ENCODE results near the gene SFXN1. TPM values are rescaled to one million over a fixed set of nuclear protein-coding genes. Genes with fewer than 3 reads are reported as not detected.

Gene SFXN1
- 54.4 and 86.8 TPM in 2 replicates for total RNA-seq

GRCh38 chr5:175478384-175479124 is at the start of gene SFXN1:
Gene SFXN1 (plus strand): TSS chr5:175478560. CDS start chr5:175492104, 13,544 bp downstream.
- peak; percentile 69 for DNase-seq (ENCODE audit: low read depth)
- TF ChIP-seq CTCF (IDR thresholded peaks at IDR 0.05; ENCODE audit: insufficient read depth, low read depth, low read length) = no peak
- H3K4me3 ChIP-seq (ENCODE audit: low read depth, low read length) = peak within 1 kb of the TSS; percentile 92

- H3K4me3 ChIP-seq (ENCODE audit: low read depth, low read length) = no peak overlapping the region
- no peak for TF ChIP-seq CTCF (IDR thresholded peaks at IDR 0.05; ENCODE audit: insufficient read depth, low read depth, low read length)
- DNase-seq (ENCODE audit: low read depth) = no peak
These were observed 43.6 kb upstream of the SFXN1 start for GRCh38 chr5:175434800-175435199.

- DNase-seq (ENCODE audit: low read depth) = no peak
- no peak overlapping the region for H3K4me3 ChIP-seq (ENCODE audit: low read depth, low read length)
- no peak for TF ChIP-seq CTCF (IDR thresholded peaks at IDR 0.05; ENCODE audit: insufficient read depth, low read depth, low read length)
These were observed 42.0 kb upstream of the SFXN1 start for GRCh38 chr5:175436359-175436758.

- no peak for TF ChIP-seq CTCF (IDR thresholded peaks at IDR 0.05; ENCODE audit: insufficient read depth, low read depth, low read length)
- no peak for DNase-seq (ENCODE audit: low read depth)
These were observed 40.0 kb upstream of the SFXN1 start for GRCh38 chr5:175438234-175438857.

GRCh38 chr5:175443514-175444059 is 34.8 kb upstream of the SFXN1 start:
- peak; percentile 2 for DNase-seq (ENCODE audit: low read depth)
- TF ChIP-seq CTCF (IDR thresholded peaks at IDR 0.05; ENCODE audit: insufficient read depth, low read depth, low read length) = no peak
- H3K4me3 ChIP-seq (ENCODE audit: low read depth, low read length) = no peak overlapping the region

More at GRCh38 chr5:175438234-175438857, 40.0 kb upstream of the SFXN1 start:
- H3K4me3 ChIP-seq (ENCODE audit: low read depth, low read length) = no peak overlapping the region

GRCh38 chr5:175444060-175444904 is 34.1 kb upstream of the SFXN1 start, which contains the start of gene DRD1:
Gene DRD1 (minus strand): TSS chr5:175444182. CDS start chr5:175443099, 1,083 bp downstream.
- peak within 1 kb of the TSS; percentile 21 for H3K4me3 ChIP-seq (ENCODE audit: low read depth, low read length)
- DNase-seq (ENCODE audit: low read depth) = peak; percentile 28
- peak; percentile 60 for TF ChIP-seq CTCF (IDR thresholded peaks at IDR 0.05; ENCODE audit: insufficient read depth, low read depth, low read length)
